GM18907 (cell line): ENCODE measurements around the gene CMIP.
"Not testable (repeated sequence)": the region's sequence is repeated elsewhere in the genome, so short reads cannot be mapped to it uniquely, and the experiment has no call there.

ENCODE experiments used
- ATAC-seq: cut with Tn5 transposase; IDR thresholded peaks from one replicate; pipeline ENCODE4 v1.9.1; 2021; ENCODE audit warnings: mild to moderate bottlenecking, moderate library complexity; ENCODE audit not compliant: unreplicated experiment

The CMIP gene

GRCh38 chr16:81421126-81421525 lies 23.5 kb upstream of the CMIP start:
- no peak for ATAC-seq

- no peak for ATAC-seq
These were observed 23.1 kb upstream of the CMIP start for GRCh38 chr16:81421536-81421935.

DNA sequence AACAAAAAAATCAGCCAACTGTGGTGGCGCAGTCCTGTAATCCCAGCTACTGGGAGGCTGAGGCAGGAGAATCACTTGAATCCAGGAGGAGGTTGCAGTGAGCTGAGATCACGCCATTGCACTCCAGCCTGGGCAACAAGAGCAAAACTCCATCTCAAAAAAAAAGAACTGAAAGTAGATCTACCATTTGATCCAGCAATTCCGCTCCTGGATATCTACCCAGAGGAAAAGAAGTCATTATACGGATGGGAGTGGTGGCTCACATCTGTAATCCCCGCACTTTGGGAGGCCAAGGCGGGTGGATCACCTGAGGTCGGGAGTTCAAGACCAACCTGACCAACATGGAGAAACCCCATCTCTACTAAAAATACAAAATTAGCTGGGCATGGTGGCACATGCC lies 22.5 kb upstream of the CMIP start:
- not testable (repeated sequence) for ATAC-seq

DNA sequence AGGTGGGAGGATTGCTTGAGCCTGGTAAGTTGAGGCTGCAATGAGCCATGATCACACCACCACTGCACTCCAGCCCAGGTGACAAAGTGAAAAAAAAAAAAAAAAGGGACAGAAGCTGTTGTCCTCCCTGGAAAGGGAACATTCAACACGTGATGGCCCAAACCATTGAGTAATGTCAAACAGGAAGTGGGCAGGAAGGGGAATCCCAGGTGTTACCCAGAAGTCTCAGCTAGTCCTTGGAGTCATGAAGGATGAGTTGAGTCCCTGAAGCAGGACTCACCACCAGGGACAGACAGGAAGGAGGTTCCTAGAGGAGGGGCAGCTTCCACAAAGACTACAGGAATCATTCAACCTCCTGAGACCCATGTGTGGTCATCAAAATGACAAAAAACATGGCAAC lies 19.8 kb upstream of the CMIP start:
- peak; percentile 60 for ATAC-seq

GRCh38 chr16:81427219-81427618 lies 17.4 kb upstream of the CMIP start:
- no peak for ATAC-seq

- no peak for ATAC-seq
These were observed 15.5 kb upstream of the CMIP start for GRCh38 chr16:81429045-81429521.

- ATAC-seq = peak; percentile 11
These were observed 12.9 kb upstream of the CMIP start for GRCh38 chr16:81431554-81432353.

DNA sequence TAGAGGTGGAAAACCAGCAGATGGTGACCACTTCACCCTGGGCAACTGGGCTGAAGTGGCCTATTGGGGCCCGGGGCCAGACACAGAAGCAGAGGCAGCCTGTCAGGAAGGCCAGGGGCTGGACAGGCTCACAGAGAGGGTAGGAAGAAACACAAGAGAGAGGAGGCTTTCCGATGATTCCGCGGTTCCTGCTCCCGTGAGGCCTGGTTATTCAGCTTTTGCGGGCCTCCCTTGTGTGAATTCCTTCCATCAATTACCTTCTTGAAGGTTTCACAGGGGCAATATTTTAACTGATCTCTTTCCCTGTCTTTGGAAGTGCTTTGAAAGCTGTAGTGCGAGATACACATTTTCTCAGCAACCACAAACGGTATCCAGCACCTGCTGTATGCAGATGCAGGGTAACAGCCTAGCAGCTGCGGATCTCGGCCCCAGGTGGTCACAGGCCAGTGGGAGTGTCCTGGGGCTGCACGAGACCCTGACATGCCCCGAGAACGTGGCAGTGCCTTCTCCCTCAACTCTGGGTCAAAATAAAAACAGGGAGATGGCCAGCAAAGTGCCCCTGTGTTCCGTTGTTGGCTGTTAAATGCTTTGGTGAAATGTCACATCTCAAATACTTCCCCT lies 11.6 kb upstream of the CMIP start:
- no peak for ATAC-seq

DNA sequence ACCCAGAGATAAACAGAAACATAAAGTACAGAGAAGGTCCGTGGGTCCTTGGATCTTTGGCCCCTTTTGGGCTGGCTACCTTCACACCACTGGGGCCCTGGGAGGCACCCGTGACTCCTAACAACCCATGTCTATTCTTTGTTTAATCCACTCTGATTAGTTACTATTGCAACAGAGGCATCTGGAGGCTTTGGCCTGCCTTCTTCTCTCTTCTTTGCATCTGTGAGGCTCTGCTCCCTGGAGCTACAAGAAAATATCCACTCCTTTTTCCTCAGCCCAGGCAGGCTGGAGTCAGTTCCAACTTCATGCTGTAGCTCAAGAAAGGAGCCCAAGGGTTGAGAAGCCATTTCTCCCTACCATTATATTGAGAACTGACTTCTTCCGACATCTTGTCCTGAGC lies 9.5 kb upstream of the CMIP start:
- ATAC-seq = no peak

GRCh38 chr16:81435567-81435966 lies 9.0 kb upstream of the CMIP start:
- no peak for ATAC-seq

GRCh38 chr16:81436386-81436785 lies 8.2 kb upstream of the CMIP start:
- ATAC-seq = no peak

- ATAC-seq = no peak
These were observed 6.7 kb upstream of the CMIP start for GRCh38 chr16:81437865-81438264.

DNA sequence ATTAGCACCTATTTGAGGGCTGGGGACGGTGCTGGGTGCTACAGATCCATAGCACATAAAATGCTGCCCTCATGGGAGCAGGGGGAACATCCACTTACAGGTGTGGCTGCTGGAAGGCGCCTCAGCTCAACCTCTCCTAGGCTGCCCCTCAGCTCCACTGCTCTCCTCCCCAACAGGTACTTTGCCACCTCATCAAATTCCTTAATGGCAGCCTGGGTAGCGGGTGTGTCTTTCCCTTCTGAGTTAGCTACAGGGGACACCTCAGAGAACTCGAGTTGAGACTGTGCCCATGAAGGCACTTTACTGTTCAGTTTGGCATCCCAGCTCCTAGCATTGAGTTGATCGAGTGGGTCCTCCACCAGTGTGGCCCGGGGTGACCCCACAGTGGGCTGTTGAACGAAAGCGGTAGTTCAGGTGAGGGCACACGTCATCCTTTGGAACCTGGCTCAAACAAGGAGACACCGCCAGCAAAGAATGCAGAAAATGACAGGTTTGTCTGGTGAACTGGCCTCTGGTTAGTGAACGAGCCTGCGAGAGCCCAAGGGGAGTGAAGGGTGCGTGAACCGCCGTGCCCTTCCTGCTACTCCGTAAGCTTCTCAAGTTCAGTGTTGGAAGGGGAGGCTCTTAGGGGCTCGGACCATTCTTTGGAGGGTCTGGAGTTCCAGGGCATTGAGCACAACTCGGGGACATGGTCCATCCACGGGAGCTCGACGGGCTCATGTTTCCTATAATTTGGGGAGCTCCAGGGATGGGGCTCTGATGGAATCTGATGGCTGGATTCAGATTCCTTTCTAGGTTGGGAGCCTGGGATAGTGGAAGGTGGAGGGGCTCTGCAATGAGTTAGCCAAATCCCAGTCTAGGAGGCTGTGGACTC lies 3.5 kb upstream of the CMIP start:
- no peak for ATAC-seq

DNA sequence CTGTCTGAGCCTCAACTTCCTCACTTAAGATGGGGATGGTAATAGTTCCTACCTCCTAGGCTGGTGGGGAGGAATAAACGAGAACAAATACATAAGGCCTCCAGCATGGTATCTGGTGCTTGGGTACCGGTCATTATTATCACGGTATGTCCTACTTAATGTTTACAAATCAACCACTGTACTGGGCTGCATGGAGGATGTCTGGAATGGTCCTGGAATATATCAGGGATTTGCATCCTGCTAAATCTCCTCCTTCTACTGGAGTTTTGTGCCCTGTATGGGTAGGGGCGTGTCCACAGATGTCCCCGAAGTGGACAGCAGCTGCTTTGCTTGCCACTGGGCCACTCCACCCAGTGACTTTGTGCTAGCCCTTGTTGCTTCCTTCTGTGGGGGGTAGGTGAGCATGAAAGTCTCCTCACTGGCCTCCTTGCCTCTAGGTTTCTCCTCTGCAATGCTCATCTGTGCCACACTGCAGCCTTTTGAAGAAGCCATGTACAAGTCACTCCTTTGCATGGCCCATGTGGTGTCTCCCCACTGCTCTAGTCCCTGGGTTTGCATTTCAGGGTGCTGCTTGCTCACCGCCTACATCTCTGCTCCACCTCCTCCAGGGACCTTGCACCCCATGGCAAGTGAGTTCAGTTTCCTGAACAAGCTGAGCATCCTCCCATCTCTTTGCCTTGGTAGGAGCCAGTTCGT lies 2.2 kb upstream of the CMIP start:
- ATAC-seq = no peak

GRCh38 chr16:81442916-81443687 lies 1.5 kb upstream of the CMIP start:
- ATAC-seq = no peak

DNA sequence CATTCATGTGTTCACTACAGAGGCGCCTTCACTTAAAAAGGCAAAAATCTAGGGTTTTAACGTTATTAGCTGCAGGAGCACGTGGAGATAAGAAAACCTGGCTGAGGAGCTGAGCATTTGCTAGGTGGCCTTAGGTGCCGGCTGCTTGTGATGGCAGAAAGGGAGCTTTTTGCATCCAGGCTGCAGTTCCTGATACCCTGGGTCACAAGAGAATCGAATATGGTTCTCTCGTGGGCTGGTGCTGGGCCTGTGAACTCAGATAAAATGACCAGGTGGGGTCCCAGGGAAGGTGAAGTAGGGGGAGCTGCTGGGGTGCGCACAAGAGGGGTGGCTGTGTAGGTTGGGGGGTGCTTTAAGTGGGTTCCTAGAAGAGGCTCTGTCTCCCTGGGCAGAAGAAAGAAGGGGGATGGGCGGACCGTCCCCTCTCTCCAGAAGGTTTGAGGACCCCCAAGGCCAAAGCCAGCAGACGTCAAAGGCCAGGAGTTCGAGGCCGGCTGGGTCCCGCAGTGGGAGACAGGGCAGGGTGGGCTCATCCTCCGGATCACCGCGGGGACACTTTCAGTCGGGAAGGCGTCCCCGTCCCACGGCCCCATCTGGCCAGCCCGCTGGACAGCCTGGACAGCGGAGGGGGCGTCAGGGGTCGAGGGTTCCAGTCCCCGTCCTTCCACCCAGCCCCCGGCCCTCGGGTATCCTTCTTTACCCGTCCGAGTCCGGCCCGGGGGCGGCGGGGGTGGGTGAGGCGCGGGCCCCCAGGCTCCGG lies 740 bp upstream of the CMIP start:
- ATAC-seq = no peak

- peak; percentile 34 for ATAC-seq
These were observed 744 bp downstream of the CMIP start for GRCh38 chr16:81445143-81445961.
